Right forelimb (tissue), 1 donor: Measurements from ENCODE around the gene NRF1.

Source experiments
- DNase-seq: peaks from one replicate; pipeline ENCODE4 v3.0.0-alpha.2; 2018

Gene NRF1

GRCh38 chr7:129772646-129773280 lies 161.2 kb downstream of the NRF1 start:
- no peak for DNase-seq

GRCh38 chr7:129773328-129773731 lies 161.8 kb downstream of the NRF1 start:
- no peak for DNase-seq

GRCh38 chr7:129773871-129774270 lies 162.4 kb downstream of the NRF1 start:
- DNase-seq: no peak

- no peak for DNase-seq
Observed at GRCh38 chr7:129774359-129774758, 162.8 kb downstream of the NRF1 start.

GRCh38 chr7:129774871-129775694 lies 163.6 kb downstream of the NRF1 start:
- no peak for DNase-seq

GRCh38 chr7:129775695-129776361 lies 164.3 kb downstream of the NRF1 start:
- no peak for DNase-seq

- no peak for DNase-seq
Observed at GRCh38 chr7:129776362-129776722, 164.8 kb downstream of the NRF1 start.

GRCh38 chr7:129777195-129777844 lies 165.8 kb downstream of the NRF1 start:
- DNase-seq: no peak

- DNase-seq: no peak
Observed at GRCh38 chr7:129777993-129778769, 166.7 kb downstream of the NRF1 start.

- no peak for DNase-seq
Observed at GRCh38 chr7:129778770-129779601, 167.5 kb downstream of the NRF1 start.

GRCh38 chr7:129779602-129780256 lies 168.2 kb downstream of the NRF1 start:
- DNase-seq: no peak

GRCh38 chr7:129780257-129780973 lies 168.9 kb downstream of the NRF1 start:
- DNase-seq: no peak

GRCh38 chr7:129780974-129781927 lies 169.7 kb downstream of the NRF1 start:
- no peak for DNase-seq

- DNase-seq: no peak
Observed at GRCh38 chr7:129781928-129782817, 170.7 kb downstream of the NRF1 start.

GRCh38 chr7:129782818-129783583 lies 171.5 kb downstream of the NRF1 start:
- no peak for DNase-seq

- no peak for DNase-seq
Observed at GRCh38 chr7:129783584-129783919, 172.0 kb downstream of the NRF1 start.

- DNase-seq: no peak
Observed at GRCh38 chr7:129784437-129784782, 172.9 kb downstream of the NRF1 start.
